SK-N-SH (cell line): ENCODE data around the gene MYOM1. TPM values are rescaled to one million over a fixed set of nuclear protein-coding genes. Genes with fewer than 3 reads are reported as not detected.

Source experiments
- CTCF ChIA-PET: fragments of 300-600, 350-600 bp; formaldehyde crosslinking; extraction: SDS; loops from one replicate; lab custom pipeline; 2021; lab: Yijun Ruan, JAX
- POLR2A ChIA-PET: fragments of 350-600 bp; sonication (Branson Sonifier 250); formaldehyde crosslinking; extraction: SDS; loops from one replicate; lab custom pipeline; 2020; ENCODE audit warnings: antibody characterized with exemption, inconsistent platforms; lab: Yijun Ruan, JAX
- DNase-seq: peaks from one replicate; pipeline ENCODE4 v3.0.0; 2012
- H2AFZ ChIP-seq: fragments of 200-600 bp; sonication (generic); 2 replicates; pipeline ENCODE4 v1.8.1; 2016; ENCODE audit warnings: antibody characterized with exemption, mild to moderate bottlenecking, low read depth
- H3F3A ChIP-seq: fragments of 200-600 bp; sonication (generic); replicated peaks from 2 replicates; pipeline ENCODE3; 2016; ENCODE audit warnings: antibody characterized with exemption, mild to moderate bottlenecking; ENCODE audit not compliant: insufficient read depth
- H3K27ac ChIP-seq, 2 experiments: fragments of 200-500 bp in 1 of 2; fragments of 200-600 bp in 1 of 2; sonication (Bioruptor generic) in 1 of 2; sonication (generic), shearing (Covaris generic) in 1 of 2; 2 replicates each; pipeline versions ENCODE4 v1.5.1 to v1.6.1; 2014 to 2016; ENCODE audit warnings: low read depth in 2 of 2, inconsistent platforms in 1 of 2, low read length in 1 of 2, mild to moderate bottlenecking in 1 of 2, mixed read lengths in 1 of 2
- H3K27me3 ChIP-seq: fragments of 200-600 bp; sonication (generic), shearing (Covaris generic); 2 replicates; pipeline ENCODE4 v1.6.1; 2016; ENCODE audit warnings: mixed run types; ENCODE audit not compliant: insufficient read depth
- H3K36me3 ChIP-seq, 2 experiments: fragments of 200-500 bp in 1 of 2; fragments of 200-600 bp in 1 of 2; sonication (Bioruptor generic) in 1 of 2; sonication (generic) in 1 of 2; replicated peaks in 1 of 2; 2 replicates each; pipeline versions ENCODE3 to v1.5.1; 2014 to 2016; ENCODE audit warnings: low read length in 1 of 2, mild to moderate bottlenecking in 1 of 2; ENCODE audit not compliant: insufficient read depth in 2 of 2, control insufficient read depth in 1 of 2
- H3K4me1 ChIP-seq, 2 experiments: fragments of 200-500 bp in 1 of 2; fragments of 200-600 bp in 1 of 2; sonication (Bioruptor generic) in 1 of 2; sonication (generic), shearing (Covaris generic) in 1 of 2; 2 replicates each; pipeline versions ENCODE4 v1.5.1 to v1.6.1; 2014 to 2016; ENCODE audit warnings: low read depth in 1 of 2, low read length in 1 of 2, mixed run types in 1 of 2; ENCODE audit not compliant: insufficient read depth in 2 of 2, control insufficient read depth in 1 of 2
- H3K4me2 ChIP-seq: fragments of 200-600 bp; sonication (generic), shearing (Covaris generic); 2 replicates; pipeline ENCODE4 v1.6.1; 2017; ENCODE audit warnings: mixed run types
- H3K4me3 ChIP-seq, 2 experiments: fragments of 200-500 bp in 1 of 2; fragments of 200-600 bp in 1 of 2; sonication (Bioruptor generic) in 1 of 2; sonication (generic), shearing (Covaris generic) in 1 of 2; 2 replicates each; pipeline versions ENCODE4 v1.5.1 to v1.8.1; 2014 to 2016; ENCODE audit warnings: low read depth in 2 of 2, inconsistent platforms in 1 of 2, low read length in 1 of 2, mild to moderate bottlenecking in 1 of 2, mixed read lengths in 1 of 2, moderate library complexity in 1 of 2
- H3K79me2 ChIP-seq: fragments of 200-600 bp; sonication (generic); 2 replicates; pipeline ENCODE4 v1.8.1; 2017; ENCODE audit warnings: mild to moderate bottlenecking; ENCODE audit not compliant: insufficient read depth
- H3K9ac ChIP-seq: fragments of 200-600 bp; sonication (generic); 2 replicates; pipeline ENCODE4 v1.6.1; 2017; ENCODE audit warnings: mixed run types
- H3K9me2 ChIP-seq: fragments of 200-600 bp; sonication (generic); 2 replicates; pipeline ENCODE4 v1.6.1; 2017; ENCODE audit warnings: mixed run types
- H3K9me3 ChIP-seq: fragments of 200-600 bp; sonication (generic); 2 replicates; pipeline ENCODE4 v1.6.1; 2017; ENCODE audit warnings: mixed run types, mild to moderate bottlenecking, moderate library complexity
- H4K20me1 ChIP-seq: fragments of 200-600 bp; sonication (generic); 2 replicates; pipeline ENCODE4 v1.6.1; 2017; ENCODE audit warnings: mild to moderate bottlenecking, mixed run types; ENCODE audit not compliant: insufficient read depth
- CTCF ChIP-seq: fragments of 200-600 bp; sonication (generic); IDR thresholded peaks from 2 replicates; pipeline ENCODE4 v1.6.1; 2017; ENCODE audit warnings: antibody characterized with exemption, mild to moderate bottlenecking, moderate library complexity
- ELF1 ChIP-seq: IDR thresholded peaks from 2 replicates; pipeline ENCODE4 v1.4.0; 2012
- EP300 ChIP-seq, 2 experiments: IDR thresholded peaks; 2 replicates each; pipeline versions ENCODE4 v1.4.0 to v1.6.1; 2012; ENCODE audit warnings: borderline replicate concordance in 1 of 2, low read depth in 1 of 2, low read length in 1 of 2
- FOSL2 ChIP-seq: IDR thresholded peaks from 2 replicates; pipeline ENCODE4 v1.4.0; 2012; ENCODE audit warnings: low read depth, mild to moderate bottlenecking, moderate library complexity, borderline replicate concordance
- GABPA ChIP-seq: IDR thresholded peaks from 2 replicates; pipeline ENCODE4 v1.4.0; 2012; ENCODE audit warnings: low read depth, mild to moderate bottlenecking
- GATA2 ChIP-seq: sonication (generic); formaldehyde crosslinking; IDR thresholded peaks from 2 replicates; pipeline ENCODE4 v1.5.0; 2020; ENCODE audit warnings: mild to moderate bottlenecking, missing genetic modification reagents
- IRF3 ChIP-seq: fragments of 150-350 bp; IDR thresholded peaks from 2 replicates; pipeline ENCODE4 v1.6.1; 2016; ENCODE audit warnings: mild to moderate bottlenecking, low read depth, low read length
- JUND ChIP-seq: IDR thresholded peaks from 2 replicates; pipeline ENCODE4 v1.4.0; 2012
- MAX ChIP-seq: IDR thresholded peaks from 2 replicates; pipeline ENCODE4 v1.4.0; 2012; ENCODE audit warnings: low read depth
- MEF2A ChIP-seq: IDR thresholded peaks from 2 replicates; pipeline ENCODE4 v1.4.0; 2012; ENCODE audit warnings: low read depth, borderline replicate concordance
- PBX3 ChIP-seq: IDR thresholded peaks from 2 replicates; pipeline ENCODE4; 2012
- SIN3A ChIP-seq: IDR thresholded peaks from 2 replicates; pipeline ENCODE4 v1.6.1; 2012; ENCODE audit warnings: low read depth, mild to moderate bottlenecking, low read length, moderate library complexity, borderline replicate concordance
- TAF1 ChIP-seq: IDR thresholded peaks from 2 replicates; pipeline ENCODE4 v1.6.1; 2012; ENCODE audit warnings: low read depth, mild to moderate bottlenecking, low read length, moderate library complexity, borderline replicate concordance
- YY1 ChIP-seq: IDR thresholded peaks from 2 replicates; pipeline ENCODE4 v1.4.0; 2012; ENCODE audit warnings: low read depth, mild to moderate bottlenecking
- ZBTB33 ChIP-seq: IDR thresholded peaks from 2 replicates; pipeline ENCODE4 v1.4.0; 2012; ENCODE audit warnings: low read depth, borderline replicate concordance
- WGBS: methylation state at CpG from one replicate; pipeline ENCODE4 v1.1.6; 2017; ENCODE audit warnings: low lambda C conversion rate; 5-methylcytosine and 5-hydroxymethylcytosine counted together
- polyA plus RNA-seq, 3 experiments: library from polyadenylated mRNA; depleted of rRNA; stranded (reverse); fragments of >200 nt; gene quantifications; 2 replicates each; pipeline ENCODE4 v1.2.3, GENCODE V29; 2012

The MYOM1 gene
- polyA plus RNA-seq, 1 of the 3 experiments (the other 2 are of a cell fraction), result 0.07 TPM

GRCh38 chr18:3264362-3264761, 44.6 kb upstream of the MYOM1 start:
- Histone ChIP-seq H3K79me2 (peaks cover 82% of the 10 kb centered on the region), H3K4me2 (peak overlapping the region; percentile 56), H3K9me3 (no peaks in the 10 kb centered on the region), H3K4me1 (peaks cover 19% of the 10 kb centered on the region in 2 experiments; a peak in 3 of 4 replicates), H3K9ac (no peak overlapping the region), H3F3A (peaks cover 38% of the 10 kb centered on the region), H3K27me3 (no peaks in the 10 kb centered on the region), H3K4me3 (no peak overlapping the region; a peak in 1 of 4 replicates), H3K9me2 (no peaks in the 10 kb centered on the region; the same call in 1 of the 2 replicates), H2AFZ (no peak overlapping the region), H3K36me3 (no peaks in the 10 kb centered on the region), H3K27ac (no peak overlapping the region), H4K20me1 (peaks cover 69% of the 10 kb centered on the region)
- DNase-seq, result no peak
- ChIA-PET POLR2A (no interaction called here), CTCF (interaction anchor here (1.0 to 1.6 kb wide), 2 partner anchors 18 to 33 kb away, joined by 3 to 4 read pairs; no protein-coding TSS in a partner anchor)
- WGBS, result 66% methylated on average over 2 of the region's 2 CpGs
- no peak for TF ChIP-seq ZBTB33
- TF ChIP-seq MEF2A, result no peak
- TF ChIP-seq GABPA, result no peak
- no peak for TF ChIP-seq FOSL2
- no peak for TF ChIP-seq TAF1
- TF ChIP-seq JUND, result no peak
- TF ChIP-seq EP300 (IDR thresholded peaks at IDR 0.05; ENCODE audit: borderline replicate concordance in 1 of 2, low read depth in 1 of 2, low read length in 1 of 2), result no peak
- TF ChIP-seq PBX3, result no peak
- no peak for TF ChIP-seq IRF3
- no peak for TF ChIP-seq SIN3A
- no peak for TF ChIP-seq CTCF
- no peak for TF ChIP-seq YY1
- TF ChIP-seq ELF1, result no peak
- no peak for TF ChIP-seq MAX
- TF ChIP-seq GATA2 (CRISPR knock-in tag), result no peak
